DND-41 (cell line): ENCODE results near the gene DNASE1L2.
A peak's percentile ranks its signal among the peaks of the same experiment; 100 is the strongest.
"Not testable (repeated sequence)": the region's sequence is repeated elsewhere in the genome, so short reads cannot be mapped to it uniquely, and the experiment has no call there.

Source experiments
- ATAC-seq: fragments of 200-7000 bp; cut with Tn5 transposase; 3 replicates; pipeline ENCODE4 v1.9.1; 2021; ENCODE audit warnings: low read depth; ENCODE audit not compliant: insufficient read depth
- DNase-seq: peaks from one replicate; pipeline ENCODE4 v3.0.0-alpha.2; 2020
- H2AFZ ChIP-seq: 2 replicates; pipeline ENCODE4 v1.6.0; 2012; ENCODE audit warnings: low read depth, low read length
- H3K27ac ChIP-seq: 2 replicates; pipeline ENCODE4 v1.5.1; 2012; ENCODE audit warnings: low read length, inconsistent platforms
- H3K27me3 ChIP-seq: fragments of 200-600 bp; sonication (generic); 2 replicates; pipeline ENCODE4 v1.6.0; 2012; ENCODE audit warnings: low read length, mild to moderate bottlenecking, inconsistent platforms; ENCODE audit not compliant: insufficient read depth, poor library complexity
- H3K36me3 ChIP-seq: 2 replicates; pipeline ENCODE4 v1.5.1; 2012; ENCODE audit warnings: low read length, inconsistent platforms; ENCODE audit not compliant: insufficient read depth
- H3K4me1 ChIP-seq: 2 replicates; pipeline ENCODE4 v1.5.1; 2012; ENCODE audit warnings: mild to moderate bottlenecking, low read length; ENCODE audit not compliant: insufficient read depth
- H3K4me2 ChIP-seq: 2 replicates; pipeline ENCODE4 v1.6.0; 2012; ENCODE audit warnings: mild to moderate bottlenecking, moderate library complexity, low read length, inconsistent platforms; ENCODE audit not compliant: insufficient read depth
- H3K4me3 ChIP-seq, 2 experiments: fragments of 200-600 bp in 1 of 2; shearing (Covaris generic) in 1 of 2; 2 replicates each; pipeline ENCODE4 v1.5.1; 2012 to 2016; ENCODE audit warnings: inconsistent platforms in 2 of 2, low read length in 2 of 2, mild to moderate bottlenecking in 2 of 2, low read depth in 1 of 2, moderate library complexity in 1 of 2
- H3K79me2 ChIP-seq: 2 replicates; pipeline ENCODE4 v1.6.0; 2012; ENCODE audit warnings: low read length, inconsistent platforms; ENCODE audit not compliant: insufficient read depth
- H3K9ac ChIP-seq: 2 replicates; pipeline ENCODE4 v1.6.0; 2012; ENCODE audit warnings: low read depth, mild to moderate bottlenecking, inconsistent platforms, low read length, moderate library complexity
- H3K9me3 ChIP-seq: 2 replicates; pipeline ENCODE4 v1.5.1; 2012; ENCODE audit warnings: low read length, moderate library complexity, mild to moderate bottlenecking, inconsistent platforms; ENCODE audit not compliant: insufficient read depth, severe bottlenecking
- H4K20me1 ChIP-seq: 2 replicates; pipeline ENCODE4 v1.6.0; 2012; ENCODE audit warnings: low read length; ENCODE audit not compliant: insufficient read depth
- CTCF ChIP-seq: IDR thresholded peaks from 2 replicates; pipeline ENCODE4 v1.5.1; 2012; ENCODE audit warnings: borderline replicate concordance, low read length, moderate library complexity, mild to moderate bottlenecking; ENCODE audit not compliant: poor library complexity, severe bottlenecking; ENCODE audit errors: extremely low read depth
- EZH2 ChIP-seq: IDR thresholded peaks from 3 replicates; pipeline ENCODE4 v1.6.1; 2012; ENCODE audit warnings: borderline replicate concordance, low read depth, mild to moderate bottlenecking, moderate library complexity, low read length, inconsistent platforms; ENCODE audit not compliant: severe bottlenecking

DNASE1L2 gene

GRCh38 chr16:2267505-2267912 is 31.3 kb downstream of the DNASE1L2 start:
- Histone ChIP-seq H3K4me1 (peaks cover 40% of the 10 kb centered on the region), H3K79me2 (peaks cover 71% of the 10 kb centered on the region), H3K27ac (peak overlapping the region; percentile 98), H4K20me1 (peaks cover 70% of the 10 kb centered on the region), H3K9ac (peak overlapping the region; percentile 91), H3K36me3 (peaks cover 43% of the 10 kb centered on the region), H2AFZ (peak overlapping the region; percentile 98), H3K4me2 (peak overlapping the region; percentile 79), H3K4me3 (peak overlapping the region; percentile 61 to 85)
- ATAC-seq: peak; percentile 58
- not testable (repeated sequence) for H3K27me3 ChIP-seq, DNase-seq, H3K9me3 ChIP-seq

DNA sequence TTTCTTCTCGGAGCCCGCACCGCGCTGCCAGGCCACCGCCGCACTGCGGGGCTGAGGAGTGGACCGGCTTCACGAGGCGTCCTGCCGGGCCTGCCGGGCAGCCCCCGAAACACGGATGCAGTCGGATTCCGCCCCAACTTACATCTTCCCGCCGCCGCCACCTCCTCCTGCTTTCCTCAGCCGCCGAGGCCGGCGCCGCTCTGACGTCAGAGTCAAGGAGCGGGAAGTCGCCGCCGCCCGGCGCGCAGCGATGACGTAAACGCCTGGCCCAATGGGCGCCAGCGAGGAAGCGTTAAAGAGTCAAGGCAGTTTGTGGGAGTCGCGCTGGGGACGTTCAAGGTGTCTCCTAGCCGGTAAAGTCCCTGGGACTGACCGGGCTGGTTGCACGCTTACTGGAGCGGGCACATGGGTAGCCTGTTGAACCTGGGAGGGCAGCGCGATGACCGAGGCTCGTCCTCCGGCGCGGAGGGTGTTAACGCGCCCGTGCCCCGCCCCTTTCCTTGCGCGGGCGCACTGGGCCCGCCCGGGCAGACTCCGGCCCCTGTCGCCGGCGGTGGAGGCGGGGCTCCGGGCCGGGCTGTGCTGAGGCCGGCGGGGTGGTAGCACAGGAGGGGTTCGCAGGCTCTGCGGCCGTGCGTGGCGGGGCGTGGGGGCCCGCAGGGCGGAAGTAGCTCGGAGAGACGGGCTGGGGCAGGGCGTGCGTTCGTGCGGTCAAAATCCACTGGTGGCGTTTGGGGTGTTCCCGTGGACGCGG is 31.8 kb downstream of the DNASE1L2 start, which contains the start of gene RNPS1:
Gene RNPS1, minus strand, starts transcription at position 214 of the 754 bp plus-strand sequence. CDS start 3,483 bp downstream, outside the sequence.
- peaks cover 66% of the 10 kb centered on the region for H4K20me1 ChIP-seq
- TF ChIP-seq EZH2: no peak
- TF ChIP-seq CTCF: no peak

GRCh38 chr16:2270070-2270462 is 33.8 kb downstream of the DNASE1L2 start:
- H3K27ac ChIP-seq: no peak overlapping the region
- no peaks in the 10 kb centered on the region for H3K27me3 ChIP-seq
- TF ChIP-seq CTCF (peak; percentile 6), EZH2 (no peak)
- H4K20me1 ChIP-seq: peaks cover 49% of the 10 kb centered on the region
- H3K9ac ChIP-seq: peak overlapping the region; percentile 91; the same call in 1 of the 2 replicates
- peak overlapping the region; percentile 79 for H3K4me2 ChIP-seq
- peaks cover 18% of the 10 kb centered on the region for H3K36me3 ChIP-seq
- H3K9me3 ChIP-seq: no peaks in the 10 kb centered on the region
- DNase-seq (no peak), ATAC-seq (no peak)
- H3K4me3 ChIP-seq: peak overlapping the region in 1 of 2 experiments; percentile 85; a peak in 1 of 4 replicates
- peaks cover 45% of the 10 kb centered on the region for H3K79me2 ChIP-seq
- no peak overlapping the region for H2AFZ ChIP-seq
- peaks cover 34% of the 10 kb centered on the region for H3K4me1 ChIP-seq

More for the DNA sequence above, 31.8 kb downstream of the DNASE1L2 start, which contains the start of gene RNPS1:
- Histone ChIP-seq H3K4me3 (peak within 1 kb of the TSS; percentile 61 to 85), H3K9ac (peak within 1 kb of the TSS; percentile 91), H3K9me3 (no peaks in the 10 kb centered on the region), H3K27ac (peak within 1 kb of the TSS; percentile 98), H3K4me1 (peaks cover 40% of the 10 kb centered on the region), H2AFZ (peak within 1 kb of the TSS; percentile 98), H3K4me2 (peak within 1 kb of the TSS; percentile 79), H3K79me2 (peaks cover 65% of the 10 kb centered on the region), H3K36me3 (peaks cover 37% of the 10 kb centered on the region), H3K27me3 (no peaks in the 10 kb centered on the region)
- DNase-seq (peak; percentile 97), ATAC-seq (peak; percentile 83)

DNA sequence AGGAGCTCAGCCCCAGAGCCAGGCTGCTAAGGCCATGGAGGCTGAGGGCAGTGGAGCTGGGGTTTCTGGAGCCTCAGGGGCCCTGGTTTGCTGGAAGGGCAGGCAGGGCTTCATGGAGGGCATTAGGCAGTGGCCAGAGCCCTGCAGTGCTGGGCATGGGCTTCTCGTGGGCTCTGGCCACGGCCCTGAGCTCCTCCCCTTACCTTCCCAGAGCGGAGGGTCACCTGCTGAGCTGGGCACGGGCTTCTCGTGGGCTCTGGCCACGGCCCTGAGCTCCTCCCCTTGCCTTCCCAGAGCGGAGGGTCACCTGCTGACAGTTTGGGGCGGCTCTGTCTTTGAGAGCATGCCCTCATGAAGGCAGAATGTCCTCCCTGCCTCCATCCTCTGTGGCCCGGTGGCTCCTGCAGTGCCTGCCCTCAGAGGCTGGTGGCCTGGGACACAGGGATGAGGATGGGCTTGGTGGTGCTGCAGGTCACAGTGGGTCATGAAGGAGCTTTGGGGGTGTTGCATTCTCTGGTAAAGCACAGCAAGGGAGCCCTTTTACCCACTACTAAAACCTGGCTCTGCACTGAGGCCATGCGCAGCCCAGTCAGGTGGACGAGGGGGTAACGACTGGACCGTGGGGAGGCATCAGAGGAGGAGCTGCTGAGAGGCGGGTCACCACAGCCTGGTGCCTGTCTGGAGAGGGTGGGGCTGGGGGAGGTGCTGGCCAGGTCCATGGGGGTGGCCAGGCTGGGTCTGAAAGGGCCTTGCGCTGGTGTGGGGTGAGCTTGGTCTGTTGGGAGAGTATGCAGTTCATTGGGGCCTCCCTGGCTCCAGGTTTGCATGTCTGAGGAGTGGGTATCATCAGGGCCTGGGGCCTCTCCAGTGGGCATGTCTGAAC is 34.6 kb downstream of the DNASE1L2 start:
- peaks cover 38% of the 10 kb centered on the region for H3K79me2 ChIP-seq
- no peak overlapping the region for H3K9ac ChIP-seq
- peaks cover 11% of the 10 kb centered on the region for H3K36me3 ChIP-seq
- no peaks in the 10 kb centered on the region for H3K27me3 ChIP-seq
- no peaks in the 10 kb centered on the region for H3K9me3 ChIP-seq
- no peak overlapping the region for H2AFZ ChIP-seq
- no peak for ATAC-seq
- no peak overlapping the region for H3K4me3 ChIP-seq
- TF ChIP-seq CTCF (no peak), EZH2 (no peak)
- no peak for DNase-seq
- H3K4me2 ChIP-seq: peak overlapping the region; percentile 79; the same call in 1 of the 2 replicates
- H4K20me1 ChIP-seq: peaks cover 41% of the 10 kb centered on the region
- peaks cover 27% of the 10 kb centered on the region for H3K4me1 ChIP-seq
- no peak overlapping the region for H3K27ac ChIP-seq
